Nephron progenitor cell (in vitro differentiated cells): ENCODE results near the gene NDUFS1.
"Not testable (repeated sequence)": the region's sequence is repeated elsewhere in the genome, so short reads cannot be mapped to it uniquely, and the experiment has no call there.

Experiments used
- DNase-seq: peaks from one replicate; pipeline ENCODE4 v3.0.0; 2021
- H3K27ac Mint-ChIP-seq: 2 replicates; pipeline ENCODE4 v1.8.0; 2021; ENCODE audit warnings: mild to moderate bottlenecking, moderate library complexity, mixed read lengths
- H3K27me3 Mint-ChIP-seq: 2 replicates; pipeline ENCODE4 v1.8.0; 2021; ENCODE audit warnings: mild to moderate bottlenecking, low read depth, mixed read lengths; ENCODE audit not compliant: poor library complexity
- H3K36me3 Mint-ChIP-seq: 2 replicates; pipeline ENCODE4 v1.8.0; 2021; ENCODE audit warnings: low read depth, mixed read lengths
- H3K4me1 Mint-ChIP-seq: 2 replicates; pipeline ENCODE4 v1.8.0; 2021; ENCODE audit warnings: mixed read lengths
- H3K4me3 Mint-ChIP-seq: 2 replicates; pipeline ENCODE4 v1.8.0; 2021; ENCODE audit warnings: mild to moderate bottlenecking, moderate library complexity, mixed read lengths
- H3K9me3 Mint-ChIP-seq: 2 replicates; pipeline ENCODE4 v1.8.0; 2021; ENCODE audit warnings: mild to moderate bottlenecking, moderate library complexity, mixed read lengths
- CTCF ChIP-seq: fragments of 200-600 bp; sonication (generic); IDR thresholded peaks from 2 replicates; pipeline ENCODE4 v1.5.0; 2021; ENCODE audit warnings: antibody characterized with exemption

Gene NDUFS1

GRCh38 chr2:206082298-206082843, 76.9 kb downstream of the NDUFS1 start:
- no peak overlapping the region for H3K27ac Mint-ChIP-seq
- no peak for TF ChIP-seq CTCF
- no peak for DNase-seq
- H3K36me3 Mint-ChIP-seq, result peaks cover 10% of the 10 kb centered on the region
- peaks cover 51% of the 10 kb centered on the region for H3K4me1 Mint-ChIP-seq
- peaks cover 3% of the 10 kb centered on the region for H3K9me3 Mint-ChIP-seq
- H3K27me3 Mint-ChIP-seq, result peaks cover 8% of the 10 kb centered on the region
- no peak overlapping the region for H3K4me3 Mint-ChIP-seq

- Mint-ChIP-seq H3K27ac (no peak overlapping the region), H3K4me1 (peaks cover 40% of the 10 kb centered on the region), H3K9me3 (no peaks in the 10 kb centered on the region), H3K4me3 (no peak overlapping the region), H3K36me3 (peaks cover 5% of the 10 kb centered on the region), H3K27me3 (peaks cover 9% of the 10 kb centered on the region)
- DNase-seq, result no peak
- no peak for TF ChIP-seq CTCF
Observed at GRCh38 chr2:206080927-206081326, 78.3 kb downstream of the NDUFS1 start.

GRCh38 chr2:206079699-206080465, 79.4 kb downstream of the NDUFS1 start:
- no peak for DNase-seq
- Mint-ChIP-seq H3K4me3 (peak overlapping the region; percentile 14), H3K27me3 (peaks cover 9% of the 10 kb centered on the region), H3K9me3 (no peaks in the 10 kb centered on the region), H3K27ac (peak overlapping the region; percentile 65), H3K4me1 (peaks cover 40% of the 10 kb centered on the region), H3K36me3 (peaks cover 5% of the 10 kb centered on the region)
- TF ChIP-seq CTCF, result no peak

- not testable (repeated sequence) for H3K27me3 Mint-ChIP-seq, H3K27ac Mint-ChIP-seq
Observed at GRCh38 chr2:206077879-206078278, 81.4 kb downstream of the NDUFS1 start.

GRCh38 chr2:206075113-206075512, 84.1 kb downstream of the NDUFS1 start:
- Mint-ChIP-seq H3K36me3 (peaks cover 14% of the 10 kb centered on the region), H3K4me3 (no peak overlapping the region), H3K4me1 (peaks cover 16% of the 10 kb centered on the region), H3K27me3 (peaks cover 3% of the 10 kb centered on the region), H3K27ac (no peak overlapping the region), H3K9me3 (no peaks in the 10 kb centered on the region)
- no peak for DNase-seq
- no peak for TF ChIP-seq CTCF

More at GRCh38 chr2:206077879-206078278, 81.4 kb downstream of the NDUFS1 start:
- H3K9me3 Mint-ChIP-seq, H3K36me3 Mint-ChIP-seq, DNase-seq, H3K4me3 Mint-ChIP-seq: not testable (repeated sequence)
- peaks cover 22% of the 10 kb centered on the region for H3K4me1 Mint-ChIP-seq

GRCh38 chr2:206071807-206072206, 87.4 kb downstream of the NDUFS1 start:
- peaks cover 1% of the 10 kb centered on the region for H3K27me3 Mint-ChIP-seq
- peaks cover 19% of the 10 kb centered on the region for H3K36me3 Mint-ChIP-seq
- H3K9me3 Mint-ChIP-seq, result no peaks in the 10 kb centered on the region
- no peaks in the 10 kb centered on the region for H3K4me1 Mint-ChIP-seq
- peak overlapping the region; percentile 23 for H3K27ac Mint-ChIP-seq
- DNase-seq, result no peak
- no peak for TF ChIP-seq CTCF
- no peak overlapping the region for H3K4me3 Mint-ChIP-seq
